ENCODE measurements around the gene OTOP2. TPM values are rescaled to one million over a fixed set of nuclear protein-coding genes. Genes with fewer than 3 reads are reported as not detected.

The OTOP2 gene
- total RNA-seq, 1 donor from 2014 or later = not detected

- H3K9ac ChIP-seq (ENCODE audit: low read depth in 1 of 3, low read length in 3 of 3) = no peak overlapping the region
- no peaks in the 10 kb centered on the region for H3K9me3 ChIP-seq (ENCODE audit: control insufficient read depth in 3 of 3, low read length in 3 of 3)
- H3K27ac ChIP-seq (ENCODE audit: low read depth, low read length) = no peak overlapping the region
Measured at GRCh38 chr17:74937064-74938051, 13.3 kb downstream of the OTOP2 start.

DNA sequence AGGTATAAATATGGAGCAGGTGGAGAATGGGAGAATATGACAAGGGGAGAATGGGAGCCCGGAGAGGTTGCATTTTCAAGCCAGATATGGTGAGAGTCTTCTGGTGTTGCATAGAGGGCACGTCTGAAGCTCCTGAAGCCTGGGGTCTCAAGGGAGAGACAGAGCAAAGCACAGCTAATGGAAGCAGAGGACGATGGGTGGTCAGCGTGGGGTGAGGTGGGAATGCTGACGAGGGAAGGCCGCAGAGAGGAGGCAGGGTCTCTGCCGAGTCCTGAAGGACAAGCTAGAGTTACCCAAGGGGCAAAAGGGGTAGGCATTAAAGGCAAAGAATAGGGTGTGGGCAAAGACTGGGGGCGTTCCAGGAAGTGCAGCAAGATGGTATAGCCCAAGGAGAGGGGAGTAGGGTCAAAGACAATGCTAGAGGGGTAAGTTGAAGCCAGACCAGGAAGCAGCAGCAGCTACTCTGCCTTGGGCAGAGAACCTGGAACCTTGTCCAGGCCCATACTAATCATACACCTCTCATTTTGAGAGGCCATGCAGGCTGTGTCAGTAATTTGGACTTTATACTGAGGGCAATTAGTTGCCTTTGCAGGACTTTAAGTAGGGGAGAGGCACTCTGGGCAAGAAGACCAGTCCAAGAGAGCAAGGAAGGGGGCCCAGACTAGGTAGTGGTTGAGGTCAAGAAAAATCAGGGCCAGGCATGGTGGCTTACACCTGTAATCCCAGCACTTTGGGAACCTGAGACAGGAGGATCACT lies 14.3 kb downstream of the OTOP2 start:
- Histone ChIP-seq H3K9me3 (ENCODE audit: control insufficient read depth in 3 of 3, low read length in 3 of 3) (no peaks in the 10 kb centered on the region), H3K4me3 (ENCODE audit: low read length in 3 of 3) (no peak overlapping the region), H3K9ac (ENCODE audit: low read depth in 1 of 3, low read length in 3 of 3) (no peak overlapping the region), H3K27me3 (ENCODE audit: control insufficient read depth in 3 of 3, insufficient read depth in 3 of 3, low read length in 3 of 3) (peaks cover 59 to 79% (median 71%) of the 10 kb centered on the region in 3 donors), H3K4me1 (ENCODE audit: control insufficient read depth in 3 of 3, insufficient read depth in 3 of 3, low read length in 3 of 3) (no peaks in the 10 kb centered on the region), H3K36me3 (ENCODE audit: control insufficient read depth in 3 of 3, insufficient read depth in 3 of 3, low read length in 3 of 3) (no peaks in the 10 kb centered on the region), H3K27ac (ENCODE audit: low read depth, low read length) (no peak overlapping the region)

More at GRCh38 chr17:74937064-74938051, 13.3 kb downstream of the OTOP2 start:
- Histone ChIP-seq H3K4me1 (ENCODE audit: control insufficient read depth in 3 of 3, insufficient read depth in 3 of 3, low read length in 3 of 3) (no peaks in the 10 kb centered on the region), H3K36me3 (ENCODE audit: control insufficient read depth in 3 of 3, insufficient read depth in 3 of 3, low read length in 3 of 3) (no peaks in the 10 kb centered on the region), H3K27me3 (ENCODE audit: control insufficient read depth in 3 of 3, insufficient read depth in 3 of 3, low read length in 3 of 3) (peaks cover 60 to 83% (median 74%) of the 10 kb centered on the region in 3 donors), H3K4me3 (ENCODE audit: low read length in 3 of 3) (no peak overlapping the region)

- Histone ChIP-seq H3K9ac (ENCODE audit: low read depth in 1 of 3, low read length in 3 of 3) (no peak overlapping the region), H3K9me3 (ENCODE audit: control insufficient read depth in 3 of 3, low read length in 3 of 3) (no peaks in the 10 kb centered on the region), H3K27ac (ENCODE audit: low read depth, low read length) (no peak overlapping the region), H3K36me3 (ENCODE audit: control insufficient read depth in 3 of 3, insufficient read depth in 3 of 3, low read length in 3 of 3) (no peaks in the 10 kb centered on the region), H3K27me3 (ENCODE audit: control insufficient read depth in 3 of 3, insufficient read depth in 3 of 3, low read length in 3 of 3) (peaks cover 61 to 78% (median 69%) of the 10 kb centered on the region in 3 donors), H3K4me1 (ENCODE audit: control insufficient read depth in 3 of 3, insufficient read depth in 3 of 3, low read length in 3 of 3) (no peaks in the 10 kb centered on the region), H3K4me3 (ENCODE audit: low read length in 3 of 3) (no peak overlapping the region)
Measured at GRCh38 chr17:74939534-74939933, 15.5 kb downstream of the OTOP2 start.

GRCh38 chr17:74941128-74941725 lies 17.2 kb downstream of the OTOP2 start:
- no peak overlapping the region for H3K9ac ChIP-seq (ENCODE audit: low read depth in 1 of 3, low read length in 3 of 3)

DNA sequence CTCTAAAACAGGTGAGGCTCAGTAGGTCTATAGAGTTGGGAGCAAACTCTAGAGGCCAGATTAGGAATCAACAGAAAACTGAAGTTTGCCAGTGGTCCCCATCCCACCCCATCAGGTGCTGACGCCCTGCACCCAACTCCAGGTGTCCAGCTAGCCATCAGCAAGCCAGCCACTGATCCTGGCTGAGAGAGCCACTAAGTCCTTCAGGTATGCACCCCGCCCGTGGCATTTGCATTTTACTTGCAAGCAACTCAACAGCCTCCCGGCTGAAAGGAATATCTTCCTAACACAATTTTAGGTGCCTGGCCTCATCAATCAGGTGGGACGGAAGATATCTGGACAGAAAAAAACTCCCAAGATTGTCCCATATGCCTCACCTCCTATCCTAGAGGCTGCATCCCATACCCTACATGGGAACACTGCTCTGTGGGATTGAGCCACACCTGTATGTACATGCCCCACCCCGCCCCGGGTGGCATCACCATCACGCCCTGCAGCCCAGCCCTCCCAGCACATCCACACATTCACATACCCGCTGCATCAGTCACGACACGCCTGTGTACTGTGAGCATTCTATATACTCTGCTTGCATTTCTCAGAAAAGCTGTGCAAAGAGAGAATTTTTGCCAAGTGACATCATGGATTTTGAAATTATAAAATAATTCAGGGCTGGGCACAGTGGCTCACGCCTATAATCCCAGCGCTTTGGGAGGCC lies 19.9 kb downstream of the OTOP2 start:
- Histone ChIP-seq H3K27me3 (ENCODE audit: control insufficient read depth in 3 of 3, insufficient read depth in 3 of 3, low read length in 3 of 3) (peaks cover 43 to 55% (median 53%) of the 10 kb centered on the region in 3 donors), H3K9me3 (ENCODE audit: control insufficient read depth in 3 of 3, low read length in 3 of 3) (no peaks in the 10 kb centered on the region), H3K36me3 (ENCODE audit: control insufficient read depth in 3 of 3, insufficient read depth in 3 of 3, low read length in 3 of 3) (no peaks in the 10 kb centered on the region), H3K9ac (ENCODE audit: low read depth in 1 of 3, low read length in 3 of 3) (no peak overlapping the region), H3K27ac (ENCODE audit: low read depth, low read length) (no peak overlapping the region), H3K4me3 (ENCODE audit: low read length in 3 of 3) (no peak overlapping the region), H3K4me1 (ENCODE audit: control insufficient read depth in 3 of 3, insufficient read depth in 3 of 3, low read length in 3 of 3) (no peaks in the 10 kb centered on the region)

More at GRCh38 chr17:74941128-74941725, 17.2 kb downstream of the OTOP2 start:
- Histone ChIP-seq H3K4me3 (ENCODE audit: low read length in 3 of 3) (no peak overlapping the region), H3K27ac (ENCODE audit: low read depth, low read length) (no peak overlapping the region), H3K4me1 (ENCODE audit: control insufficient read depth in 3 of 3, insufficient read depth in 3 of 3, low read length in 3 of 3) (no peaks in the 10 kb centered on the region), H3K27me3 (ENCODE audit: control insufficient read depth in 3 of 3, insufficient read depth in 3 of 3, low read length in 3 of 3) (peaks cover 51 to 71% (median 62%) of the 10 kb centered on the region in 3 donors), H3K36me3 (ENCODE audit: control insufficient read depth in 3 of 3, insufficient read depth in 3 of 3, low read length in 3 of 3) (no peaks in the 10 kb centered on the region), H3K9me3 (ENCODE audit: control insufficient read depth in 3 of 3, low read length in 3 of 3) (no peaks in the 10 kb centered on the region)

GRCh38 chr17:74945543-74945942 lies 21.5 kb downstream of the OTOP2 start:
- H3K9me3 ChIP-seq (ENCODE audit: control insufficient read depth in 3 of 3, low read length in 3 of 3) = no peaks in the 10 kb centered on the region
- no peak overlapping the region for H3K27ac ChIP-seq (ENCODE audit: low read depth, low read length)
- no peaks in the 10 kb centered on the region for H3K36me3 ChIP-seq (ENCODE audit: control insufficient read depth in 3 of 3, insufficient read depth in 3 of 3, low read length in 3 of 3)
- H3K9ac ChIP-seq (ENCODE audit: low read depth in 1 of 3, low read length in 3 of 3) = no peak overlapping the region
- no peaks in the 10 kb centered on the region for H3K4me1 ChIP-seq (ENCODE audit: control insufficient read depth in 3 of 3, insufficient read depth in 3 of 3, low read length in 3 of 3)
- peaks cover 36 to 55% (median 50%) of the 10 kb centered on the region in 3 donors for H3K27me3 ChIP-seq (ENCODE audit: control insufficient read depth in 3 of 3, insufficient read depth in 3 of 3, low read length in 3 of 3)
- H3K4me3 ChIP-seq (ENCODE audit: low read length in 3 of 3) = no peak overlapping the region

DNA sequence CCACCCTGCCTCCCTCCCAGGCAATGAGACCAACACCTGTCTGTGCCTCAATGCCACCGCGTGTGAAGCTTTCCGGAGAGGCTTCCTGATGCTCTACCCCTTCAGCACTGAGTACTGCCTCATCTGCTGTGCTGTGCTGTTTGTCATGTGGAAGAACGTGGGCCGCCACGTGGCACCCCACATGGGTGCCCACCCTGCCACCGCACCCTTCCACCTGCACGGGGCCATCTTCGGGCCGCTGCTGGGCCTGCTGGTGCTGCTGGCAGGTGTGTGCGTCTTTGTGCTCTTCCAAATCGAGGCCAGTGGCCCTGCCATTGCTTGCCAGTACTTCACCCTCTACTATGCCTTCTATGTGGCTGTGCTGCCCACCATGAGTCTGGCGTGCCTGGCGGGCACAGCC lies 22.6 kb downstream of the OTOP2 start:
- Histone ChIP-seq H3K4me1 (ENCODE audit: control insufficient read depth in 3 of 3, insufficient read depth in 3 of 3, low read length in 3 of 3) (no peaks in the 10 kb centered on the region), H3K4me3 (ENCODE audit: low read length in 3 of 3) (no peak overlapping the region), H3K27me3 (ENCODE audit: control insufficient read depth in 3 of 3, insufficient read depth in 3 of 3, low read length in 3 of 3) (peaks cover 47 to 54% (median 50%) of the 10 kb centered on the region in 3 donors), H3K9me3 (ENCODE audit: control insufficient read depth in 3 of 3, low read length in 3 of 3) (no peaks in the 10 kb centered on the region), H3K9ac (ENCODE audit: low read depth in 1 of 3, low read length in 3 of 3) (no peak overlapping the region), H3K27ac (ENCODE audit: low read depth, low read length) (no peak overlapping the region), H3K36me3 (ENCODE audit: control insufficient read depth in 3 of 3, insufficient read depth in 3 of 3, low read length in 3 of 3) (no peaks in the 10 kb centered on the region)

DNA sequence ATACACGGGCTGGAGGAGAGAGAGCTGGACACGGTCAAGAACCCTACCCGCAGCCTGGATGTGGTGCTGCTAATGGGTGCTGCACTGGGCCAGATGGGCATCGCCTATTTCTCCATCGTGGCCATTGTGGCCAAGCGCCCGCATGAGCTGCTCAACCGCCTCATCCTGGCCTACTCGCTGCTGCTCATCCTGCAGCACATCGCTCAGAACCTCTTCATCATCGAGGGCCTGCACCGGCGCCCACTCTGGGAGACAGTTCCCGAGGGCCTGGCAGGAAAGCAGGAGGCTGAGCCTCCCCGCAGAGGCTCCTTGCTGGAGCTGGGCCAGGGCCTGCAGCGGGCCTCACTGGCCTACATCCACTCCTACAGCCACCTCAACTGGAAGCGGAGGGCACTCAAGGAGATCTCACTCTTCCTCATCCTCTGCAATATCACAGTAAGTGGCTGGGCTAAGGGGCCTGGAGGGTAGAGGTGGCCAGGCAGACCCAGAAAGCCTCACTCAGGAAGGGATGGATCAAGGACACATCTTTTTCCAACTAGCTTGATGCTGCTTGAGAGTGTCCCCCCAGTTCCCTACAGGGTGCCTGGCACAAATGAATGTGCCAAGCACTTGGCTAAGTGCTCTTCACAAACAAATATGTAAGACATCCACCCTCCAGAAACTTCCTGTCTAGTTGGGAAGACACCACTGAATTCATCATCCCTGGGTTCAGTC lies 23.1 kb downstream of the OTOP2 start:
- peaks cover 44 to 51% (median 50%) of the 10 kb centered on the region in 3 donors for H3K27me3 ChIP-seq (ENCODE audit: control insufficient read depth in 3 of 3, insufficient read depth in 3 of 3, low read length in 3 of 3)
- H3K9me3 ChIP-seq (ENCODE audit: control insufficient read depth in 3 of 3, low read length in 3 of 3) = no peaks in the 10 kb centered on the region
- no peak overlapping the region for H3K27ac ChIP-seq (ENCODE audit: low read depth, low read length)
- no peak overlapping the region for H3K9ac ChIP-seq (ENCODE audit: low read depth in 1 of 3, low read length in 3 of 3)
- H3K4me3 ChIP-seq (ENCODE audit: low read length in 3 of 3) = no peak overlapping the region
- H3K4me1 ChIP-seq (ENCODE audit: control insufficient read depth in 3 of 3, insufficient read depth in 3 of 3, low read length in 3 of 3) = no peaks in the 10 kb centered on the region
- no peaks in the 10 kb centered on the region for H3K36me3 ChIP-seq (ENCODE audit: control insufficient read depth in 3 of 3, insufficient read depth in 3 of 3, low read length in 3 of 3)
